ENCODE results near the gene CCDC92B. TPM values are rescaled to one million over a fixed set of nuclear protein-coding genes. Genes with fewer than 3 reads are reported as not detected.
"Not testable (repeated sequence)": the region's sequence is repeated elsewhere in the genome, so short reads cannot be mapped to it uniquely, and the experiment has no call there.

CCDC92B gene
- total RNA-seq, 1 experiment from 2014 or later = not detected

- no peak for DNase-seq (ENCODE audit: low spot score)
These were observed 45.8 kb downstream of the CCDC92B start for GRCh38 chr17:2703606-2704005.

- no peak for DNase-seq (ENCODE audit: low spot score)
These were observed 46.3 kb downstream of the CCDC92B start for GRCh38 chr17:2703181-2703580.

- DNase-seq (ENCODE audit: low spot score) = no peak
These were observed 47.3 kb downstream of the CCDC92B start for GRCh38 chr17:2701996-2702741.

GRCh38 chr17:2701161-2701995 is 48.1 kb downstream of the CCDC92B start:
- no peak for DNase-seq (ENCODE audit: low spot score)

GRCh38 chr17:2700491-2701141 is 48.8 kb downstream of the CCDC92B start:
- no peak for DNase-seq (ENCODE audit: low spot score)

GRCh38 chr17:2700030-2700490 is 49.4 kb downstream of the CCDC92B start:
- no peak for DNase-seq (ENCODE audit: low spot score)

- not testable (repeated sequence) for DNase-seq (ENCODE audit: low spot score)
These were observed 50.1 kb downstream of the CCDC92B start for GRCh38 chr17:2699216-2699805.

- DNase-seq (ENCODE audit: low spot score) = no peak
These were observed 51.8 kb downstream of the CCDC92B start for GRCh38 chr17:2697611-2698162.

GRCh38 chr17:2695961-2696760 is 53.3 kb downstream of the CCDC92B start:
- no peak for DNase-seq (ENCODE audit: low spot score)

- no peak for DNase-seq (ENCODE audit: low spot score)
These were observed 54.0 kb downstream of the CCDC92B start for GRCh38 chr17:2695243-2695960.

- DNase-seq (ENCODE audit: low spot score) = no peak
These were observed 54.8 kb downstream of the CCDC92B start for GRCh38 chr17:2694381-2695242.

- DNase-seq (ENCODE audit: low spot score) = no peak
These were observed 55.7 kb downstream of the CCDC92B start for GRCh38 chr17:2693561-2694380.

GRCh38 chr17:2692781-2693135 is 56.7 kb downstream of the CCDC92B start:
- no peak for DNase-seq (ENCODE audit: low spot score)

GRCh38 chr17:2691965-2692780 is 57.3 kb downstream of the CCDC92B start:
- no peak for DNase-seq (ENCODE audit: low spot score)

- DNase-seq (ENCODE audit: low spot score) = no peak
These were observed 58.2 kb downstream of the CCDC92B start for GRCh38 chr17:2691069-2691871.

Measured in H4 (cell line).